H1 (cell line): Measurements from ENCODE around the gene PCDHGB7. TPM values are rescaled to one million over a fixed set of nuclear protein-coding genes. Genes with fewer than 3 reads are reported as not detected.

ENCODE experiments used
- CTCF ChIA-PET: fragments of 300-600 bp; sonication (Branson Sonifier 250); formaldehyde crosslinking; loops from one replicate; lab custom pipeline; 2021; ENCODE audit not compliant: partially characterized antibody; lab: Charles Lee
- POLR2A ChIA-PET: fragments of 300-600 bp; sonication (Branson Sonifier 250); formaldehyde crosslinking; loops from one replicate; lab custom pipeline; 2021; ENCODE audit warnings: inconsistent platforms; ENCODE audit not compliant: partially characterized antibody; lab: Charles Lee
- DNase-seq, 2 experiments: peaks; one replicate each; pipeline versions ENCODE4 v3.0.0 to v3.0.0-alpha.2; 2010 to 2022; ENCODE audit warnings: low spot score in 2 of 2, low read depth in 1 of 2, mixed read lengths in 1 of 2
- FAIRE-seq: peaks from 2 replicates; lab custom pipeline; 2011; peaks lifted over from hg19 to GRCh38; lab: Jason Lieb, UNC
- H2AFZ ChIP-seq: 2 replicates; pipeline ENCODE4 v1.8.1; 2012; ENCODE audit warnings: low read length, inconsistent platforms
- H2AK5ac ChIP-seq: 2 replicates; pipeline ENCODE4 v1.6.1; 2013; ENCODE audit warnings: low read depth, low read length
- H2BK120ac ChIP-seq: replicated peaks from 2 replicates; pipeline ENCODE3; 2013; ENCODE audit warnings: low read depth, low read length, inconsistent platforms
- H2BK12ac ChIP-seq: 2 replicates; pipeline ENCODE4 v1.6.1; 2013; ENCODE audit warnings: low read depth, low read length
- H2BK15ac ChIP-seq: 2 replicates; pipeline ENCODE4 v1.6.1; 2013; ENCODE audit warnings: low read length
- H2BK20ac ChIP-seq: 2 replicates; pipeline ENCODE4 v1.6.1; 2013; ENCODE audit warnings: low read length
- H2BK5ac ChIP-seq: 2 replicates; pipeline ENCODE4 v1.6.1; 2013; ENCODE audit warnings: low read depth, low read length
- H3K14ac ChIP-seq: 2 replicates; pipeline ENCODE4 v1.6.1; 2013; ENCODE audit warnings: inconsistent platforms; ENCODE audit not compliant: insufficient read length
- H3K18ac ChIP-seq: 2 replicates; pipeline ENCODE4 v1.6.1; 2013; ENCODE audit warnings: low read length; ENCODE audit errors: extremely low read depth
- H3K23ac ChIP-seq: 2 replicates; pipeline ENCODE4 v1.6.1; 2013; ENCODE audit warnings: inconsistent platforms; ENCODE audit not compliant: insufficient read length
- H3K23me2 ChIP-seq: 2 replicates; pipeline ENCODE4 v1.6.1; 2013; ENCODE audit warnings: low read depth, low read length
- H3K27ac ChIP-seq: 2 replicates; pipeline ENCODE4 v1.6.1; 2011; ENCODE audit warnings: low read depth, low read length, inconsistent platforms
- H3K27me3 ChIP-seq, 4 experiments: replicated peaks in 1 of 4; 1 replicate in 1 of 4; 2 replicates in 3 of 4; pipeline versions ENCODE4 v1.6.1 to v1.8.1; 2011 to 2013; ENCODE audit warnings: low read length in 3 of 4, mild to moderate bottlenecking in 3 of 4, inconsistent platforms in 2 of 4, mixed read lengths in 2 of 4, moderate library complexity in 1 of 4; ENCODE audit not compliant: control insufficient read depth in 3 of 4, insufficient read depth in 3 of 4; ENCODE audit errors: extremely low read depth in 1 of 4
- H3K36me3 ChIP-seq, 4 experiments: 2 replicates each; pipeline versions ENCODE4 v1.6.1 to v1.8.1; 2011 to 2013; ENCODE audit warnings: mild to moderate bottlenecking in 4 of 4, low read length in 3 of 4, moderate library complexity in 2 of 4, control low read depth in 1 of 4, inconsistent platforms in 1 of 4; ENCODE audit not compliant: insufficient read depth in 4 of 4, control insufficient read depth in 2 of 4
- H3K4ac ChIP-seq: replicated peaks from 2 replicates; pipeline ENCODE3; 2013; ENCODE audit warnings: low read length, low read depth, mixed read lengths, inconsistent platforms; ENCODE audit not compliant: insufficient read length
- H3K4me1 ChIP-seq, 4 experiments: replicated peaks in 1 of 4; 1 replicate in 1 of 4; 2 replicates in 3 of 4; pipeline versions ENCODE4 v1.6.1 to v1.8.1; 2011 to 2013; ENCODE audit warnings: low read length in 3 of 4, inconsistent platforms in 2 of 4, mixed read lengths in 1 of 4; ENCODE audit not compliant: insufficient read depth in 4 of 4, control insufficient read depth in 3 of 4
- H3K4me2 ChIP-seq, 2 experiments: 2 replicates each; pipeline versions ENCODE4 v1.6.1 to v1.8.1; 2011 to 2013; ENCODE audit warnings: low read depth in 2 of 2, low read length in 2 of 2, control low read depth in 1 of 2, inconsistent platforms in 1 of 2, mild to moderate bottlenecking in 1 of 2; ENCODE audit not compliant: insufficient read depth in 1 of 2
- H3K4me3 ChIP-seq, 4 experiments: fragments of 200-600, 300-600 bp in 1 of 4; sonication (generic), shearing (Covaris generic), sonication (Bioruptor Twin) in 1 of 4; 2 replicates each; pipeline versions ENCODE4 v1.5.1 to v1.8.1; 2011 to 2016; ENCODE audit warnings: low read length in 4 of 4, low read depth in 3 of 4, control low read depth in 2 of 4, inconsistent platforms in 2 of 4, mild to moderate bottlenecking in 2 of 4, mixed read lengths in 1 of 4, moderate library complexity in 1 of 4; ENCODE audit not compliant: insufficient read depth in 2 of 4; ENCODE audit errors: extremely low read depth in 1 of 4
- H3K56ac ChIP-seq: replicated peaks from 2 replicates; pipeline ENCODE3; 2013; ENCODE audit warnings: low read depth, mild to moderate bottlenecking, mixed read lengths, low read length, inconsistent platforms; ENCODE audit not compliant: insufficient read length
- H3K79me1 ChIP-seq: 2 replicates; pipeline ENCODE4 v1.6.1; 2013; ENCODE audit warnings: low read depth, low read length, control low read depth
- H3K79me2 ChIP-seq, 2 experiments: 2 replicates each; pipeline versions ENCODE4 v1.6.1 to v1.8.1; 2012 to 2013; ENCODE audit warnings: low read length in 2 of 2, mild to moderate bottlenecking in 2 of 2, inconsistent platforms in 1 of 2; ENCODE audit not compliant: insufficient read depth in 2 of 2, control insufficient read depth in 1 of 2
- H3K9ac ChIP-seq, 4 experiments: replicated peaks in 1 of 4; 1 replicate in 1 of 4; 2 replicates in 3 of 4; pipeline versions ENCODE4 v1.6.1 to v1.8.1; 2011 to 2013; ENCODE audit warnings: low read depth in 3 of 4, low read length in 3 of 4, control low read depth in 2 of 4, mild to moderate bottlenecking in 2 of 4, moderate library complexity in 2 of 4, inconsistent platforms in 1 of 4; ENCODE audit errors: extremely low read depth in 1 of 4
- H3K9me3 ChIP-seq, 2 experiments: 2 replicates each; pipeline versions ENCODE4 v1.6.1 to v1.8.1; 2012 to 2013; ENCODE audit warnings: mild to moderate bottlenecking in 2 of 2, moderate library complexity in 2 of 2, control low read depth in 1 of 2, inconsistent platforms in 1 of 2, low read depth in 1 of 2, low read length in 1 of 2, mixed read lengths in 1 of 2; ENCODE audit not compliant: insufficient read depth in 2 of 2
- H4K20me1 ChIP-seq, 2 experiments: replicated peaks in 1 of 2; 2 replicates each; pipeline versions ENCODE3 to v1.8.1; 2011 to 2013; ENCODE audit warnings: inconsistent platforms in 2 of 2, low read length in 2 of 2, mild to moderate bottlenecking in 1 of 2; ENCODE audit not compliant: insufficient read depth in 2 of 2, control insufficient read depth in 1 of 2
- H4K5ac ChIP-seq: 2 replicates; pipeline ENCODE4 v1.6.1; 2013; ENCODE audit warnings: low read length, low read depth, mixed read lengths, inconsistent platforms; ENCODE audit not compliant: insufficient read length
- H4K8ac ChIP-seq: 2 replicates; pipeline ENCODE4 v1.8.0; 2013; ENCODE audit warnings: mild to moderate bottlenecking, moderate library complexity, low read length, inconsistent platforms; ENCODE audit not compliant: insufficient read depth; ENCODE audit errors: extremely low read depth
- H4K91ac ChIP-seq: replicated peaks from 2 replicates; pipeline ENCODE3; 2013; ENCODE audit warnings: low read length, mixed read lengths, inconsistent platforms; ENCODE audit not compliant: insufficient read length
- BACH1 ChIP-seq: IDR thresholded peaks from 2 replicates; pipeline ENCODE4 v1.6.1; 2012; ENCODE audit warnings: low read length, improper control_type of control experiment
- EGR1 ChIP-seq: IDR thresholded peaks from 2 replicates; pipeline ENCODE4 v1.6.1; 2011; ENCODE audit warnings: low read depth, low read length, borderline replicate concordance
- RAD21 ChIP-seq, 2 experiments: IDR thresholded peaks in 1 of 2; conservative IDR thresholded peaks in 1 of 2; 2 replicates each; pipeline ENCODE4 v1.6.1; 2011; ENCODE audit warnings: low read depth in 2 of 2, low read length in 2 of 2, improper control_type of control experiment in 1 of 2, inconsistent platforms in 1 of 2, mild to moderate bottlenecking in 1 of 2, moderate library complexity in 1 of 2
- RNF2 ChIP-seq: fragments of 200-900, 300-1000 bp; sonication (generic); IDR thresholded peaks from 2 replicates; pipeline ENCODE4 v1.7.1; 2016; ENCODE audit warnings: borderline replicate concordance, low read depth, mild to moderate bottlenecking, antibody characterized with exemption, low read length; ENCODE audit not compliant: poor library complexity, severe bottlenecking; ENCODE audit errors: missing control alignments
- SIRT6 ChIP-seq: IDR thresholded peaks from one replicate; pipeline ENCODE4 v1.7.1; 2012; ENCODE audit warnings: low read length, inconsistent platforms
- SRF ChIP-seq: IDR thresholded peaks from 2 replicates; pipeline ENCODE4 v1.6.1; 2011; ENCODE audit warnings: mild to moderate bottlenecking, low read depth, low read length, moderate library complexity
- TEAD4 ChIP-seq: IDR thresholded peaks from 2 replicates; pipeline ENCODE4 v1.6.1; 2012; ENCODE audit warnings: low read depth, low read length, inconsistent platforms, mixed read lengths
- whole genome bisulfite sequencing, 2 experiments: shearing (Covaris generic) in 1 of 2; methylation state at CpG; one replicate each; pipeline versions ENCODE4 v1.1.6 to v1.1.7; 2013 to 2015; ENCODE audit warnings: low lambda C conversion rate in 2 of 2, mixed read lengths in 2 of 2, inconsistent platforms in 1 of 2, low coverage in 1 of 2, missing lambda C conversion rate in 1 of 2; ENCODE audit not compliant: insufficient replicate concordance in 2 of 2, insufficient coverage in 1 of 2, insufficient read length in 1 of 2; ENCODE audit errors: extremely low coverage in 1 of 2, missing lambda C conversion rate in 1 of 2; 5-methylcytosine and 5-hydroxymethylcytosine counted together
- polyA plus RNA-seq, 7 experiments: library from polyadenylated mRNA; depleted of rRNA in 3 of 7; stranded (reverse) in 5 of 7; unstranded in 2 of 7; fragments of >200 nt in 5 of 7; fragments of 200-250 nt in 2 of 7; gene quantifications; 1 replicate in 5 of 7; 2 replicates in 1 of 7; 4 replicates in 1 of 7; pipeline versions ENCODE4 v1.2.1 to v1.2.3, GENCODE V29; 2011 to 2013; ENCODE audit warnings: missing spikeins in 2 of 7, mixed read lengths in 2 of 7
- total RNA-seq: library from RNA; stranded (reverse); fragmentation: NEBNext Ultra II Directional; extraction: Animal tissue kit (Norgen Biotek cat#: 25700); gene quantifications from 2 replicates; pipeline ENCODE4 v1.2.1, GENCODE V29; 2021
- TF ChIP-seq, protein P1 (sequence below), 3 experiments: IDR thresholded peaks; 1 replicate in 2 of 3; 2 replicates in 1 of 3; pipeline versions ENCODE4 v1.5.1 to v1.6.1; 2011; ENCODE audit warnings: low read length in 3 of 3, mild to moderate bottlenecking in 3 of 3, inconsistent platforms in 2 of 3, low read depth in 1 of 3, moderate library complexity in 1 of 3; ENCODE audit not compliant: insufficient read depth in 1 of 3; ENCODE audit errors: control extremely low read depth in 1 of 3

Gene PCDHGB7
- total and polyA plus RNA-seq, 2 of the 8 experiments (the other 6 are each of a cell fraction or from before 2014, with no cell fraction given) = 4.1 to 9.5 TPM

DNA sequence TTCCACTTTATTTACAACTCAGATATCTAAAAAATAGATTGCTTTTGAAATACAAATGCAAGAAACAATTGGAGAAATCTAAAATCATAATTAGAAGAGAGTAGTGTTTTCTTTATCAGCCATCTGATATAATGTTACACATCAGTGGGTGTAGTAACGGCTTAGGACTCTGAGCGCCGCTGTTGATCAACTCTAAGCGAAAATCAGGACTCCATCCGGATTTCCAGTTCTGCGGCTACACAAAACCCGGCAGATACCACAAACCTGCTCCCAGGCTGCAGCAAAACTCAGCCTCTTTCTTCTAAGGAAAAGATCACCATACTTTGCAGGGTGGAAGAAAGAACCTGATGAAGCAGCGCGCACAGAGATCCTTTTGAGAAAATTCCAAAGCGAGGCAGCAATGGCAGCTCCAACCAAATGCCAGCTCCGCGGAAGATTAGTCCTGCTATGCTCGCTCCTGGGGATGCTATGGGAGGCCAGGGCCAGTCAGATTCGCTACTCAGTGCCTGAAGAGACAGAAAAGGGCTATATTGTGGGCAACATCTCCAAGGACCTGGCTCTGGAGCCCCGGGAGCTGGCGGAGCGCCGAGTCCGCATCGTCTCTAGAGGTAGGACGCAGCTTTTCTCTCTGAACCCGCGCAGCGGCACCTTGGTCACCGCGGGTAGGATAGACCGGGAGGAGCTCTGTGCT lies 14.8 kb upstream of the PCDHGB7 start, which contains the start of gene PCDHGA9:
PCDHGA9 (plus strand) TSS at position 226 of the 691 bp plus-strand sequence; CDS start at position 401, 175 bp downstream.
- H2AK5ac ChIP-seq = no peak within 1 kb of the TSS
- no peak within 1 kb of the TSS for H3K9ac ChIP-seq
- H4K91ac ChIP-seq = no peak within 1 kb of the TSS
- no peak for DNase-seq
- ChIA-PET CTCF (interaction anchor here (0.6 to 23.3 kb wide), 17 partner anchors 10 to 247 kb away, joined by 3 to 1236 read pairs (median 4); partner anchors contain the start of genes PCDHGA10, PCDHGA11, PCDHGA8 and PCDHGB1), POLR2A (no interaction called here)
- 94% methylated on average over 26 of the region's 27 CpGs; no CpG with 5 or more reads in 1 of the 2 experiments for WGBS, 2 experiments
- no peaks in the 10 kb centered on the region for H3K27me3 ChIP-seq
- no peak for FAIRE-seq
- H3K23ac ChIP-seq = no peak within 1 kb of the TSS
- no peak within 1 kb of the TSS for H2BK120ac ChIP-seq
- no peak within 1 kb of the TSS for H2BK20ac ChIP-seq
- no peak within 1 kb of the TSS for H2BK5ac ChIP-seq
- no peak within 1 kb of the TSS for H3K4me2 ChIP-seq
- H3K36me3 ChIP-seq = peaks cover 0 to 12% (median 0%) of the 10 kb centered on the region in 4 experiments; a peak in 1 of 8 replicates
- no peaks in the 10 kb centered on the region for H4K20me1 ChIP-seq
- H3K79me1 ChIP-seq = no peaks in the 10 kb centered on the region
- no peak within 1 kb of the TSS for H4K5ac ChIP-seq
- H2BK15ac ChIP-seq = no peak within 1 kb of the TSS
- H2BK12ac ChIP-seq = no peak within 1 kb of the TSS
- H3K9me3 ChIP-seq = peaks cover 26 to 43% of the 10 kb centered on the region in 2 experiments
- no peak within 1 kb of the TSS for H3K4me3 ChIP-seq
- no peaks in the 10 kb centered on the region for H3K79me2 ChIP-seq
- H3K27ac ChIP-seq = no peak within 1 kb of the TSS
- no peak within 1 kb of the TSS for H3K18ac ChIP-seq
- no peak within 1 kb of the TSS for H3K4ac ChIP-seq
- H3K4me1 ChIP-seq = no peaks in the 10 kb centered on the region
- no peak within 1 kb of the TSS for H4K8ac ChIP-seq
- no peak within 1 kb of the TSS for H3K56ac ChIP-seq
- no peak within 1 kb of the TSS for H3K14ac ChIP-seq
- no peaks in the 10 kb centered on the region for H3K23me2 ChIP-seq
- TF ChIP-seq EGR1 = no peak
- TF ChIP-seq SRF = no peak
- TF ChIP-seq RAD21 (IDR thresholded peaks at IDR 0.05 in 1 of 2, conservative IDR thresholded peaks at IDR 0.05 in 1 of 2; ENCODE audit: low read depth in 2 of 2, low read length in 2 of 2) = peak; percentile 33 to 46
- TF ChIP-seq TEAD4 = no peak
- no peak for TF ChIP-seq RNF2
- TF ChIP-seq SIRT6 = no peak
- TF ChIP-seq BACH1 = no peak
- TF ChIP-seq, protein P1, sequence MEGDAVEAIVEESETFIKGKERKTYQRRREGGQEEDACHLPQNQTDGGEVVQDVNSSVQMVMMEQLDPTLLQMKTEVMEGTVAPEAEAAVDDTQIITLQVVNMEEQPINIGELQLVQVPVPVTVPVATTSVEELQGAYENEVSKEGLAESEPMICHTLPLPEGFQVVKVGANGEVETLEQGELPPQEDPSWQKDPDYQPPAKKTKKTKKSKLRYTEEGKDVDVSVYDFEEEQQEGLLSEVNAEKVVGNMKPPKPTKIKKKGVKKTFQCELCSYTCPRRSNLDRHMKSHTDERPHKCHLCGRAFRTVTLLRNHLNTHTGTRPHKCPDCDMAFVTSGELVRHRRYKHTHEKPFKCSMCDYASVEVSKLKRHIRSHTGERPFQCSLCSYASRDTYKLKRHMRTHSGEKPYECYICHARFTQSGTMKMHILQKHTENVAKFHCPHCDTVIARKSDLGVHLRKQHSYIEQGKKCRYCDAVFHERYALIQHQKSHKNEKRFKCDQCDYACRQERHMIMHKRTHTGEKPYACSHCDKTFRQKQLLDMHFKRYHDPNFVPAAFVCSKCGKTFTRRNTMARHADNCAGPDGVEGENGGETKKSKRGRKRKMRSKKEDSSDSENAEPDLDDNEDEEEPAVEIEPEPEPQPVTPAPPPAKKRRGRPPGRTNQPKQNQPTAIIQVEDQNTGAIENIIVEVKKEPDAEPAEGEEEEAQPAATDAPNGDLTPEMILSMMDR (IDR thresholded peaks at IDR 0.05; ENCODE audit: control extremely low read depth in 1 of 3, insufficient read depth in 1 of 3, low read depth in 1 of 3, low read length in 3 of 3) = peak in 2 of 3 experiments; percentile 21 to 35; a peak in 3 of 4 replicates
- no peak within 1 kb of the TSS for H2AFZ ChIP-seq
